GM06990 (cell line): ENCODE data around the gene LFNG.

ENCODE experiments used
- DNase-seq: peaks from one replicate; pipeline ENCODE4 v3.0.0-alpha.2; 2011; ENCODE audit not compliant: insufficient read length; ENCODE audit errors: extremely low read depth
- H3K27me3 ChIP-seq: replicated peaks from 2 replicates; pipeline ENCODE4 v1.6.0; 2011; ENCODE audit warnings: low read length; ENCODE audit not compliant: control insufficient read depth, insufficient read depth
- H3K36me3 ChIP-seq: 2 replicates; pipeline ENCODE4 v1.5.1; 2011; ENCODE audit warnings: low read length; ENCODE audit not compliant: control insufficient read depth, insufficient read depth
- H3K4me3 ChIP-seq: replicated peaks from 2 replicates; pipeline ENCODE4 v1.5.1; 2011; ENCODE audit warnings: low read depth, mild to moderate bottlenecking, control low read depth, low read length
- TF ChIP-seq, protein P1 (sequence below): IDR thresholded peaks from 2 replicates; pipeline ENCODE4 v1.5.1; 2011; ENCODE audit warnings: low read length, control low read depth, mild to moderate bottlenecking, inconsistent platforms; ENCODE audit not compliant: insufficient read depth, poor library complexity, severe bottlenecking

The LFNG gene

DNA sequence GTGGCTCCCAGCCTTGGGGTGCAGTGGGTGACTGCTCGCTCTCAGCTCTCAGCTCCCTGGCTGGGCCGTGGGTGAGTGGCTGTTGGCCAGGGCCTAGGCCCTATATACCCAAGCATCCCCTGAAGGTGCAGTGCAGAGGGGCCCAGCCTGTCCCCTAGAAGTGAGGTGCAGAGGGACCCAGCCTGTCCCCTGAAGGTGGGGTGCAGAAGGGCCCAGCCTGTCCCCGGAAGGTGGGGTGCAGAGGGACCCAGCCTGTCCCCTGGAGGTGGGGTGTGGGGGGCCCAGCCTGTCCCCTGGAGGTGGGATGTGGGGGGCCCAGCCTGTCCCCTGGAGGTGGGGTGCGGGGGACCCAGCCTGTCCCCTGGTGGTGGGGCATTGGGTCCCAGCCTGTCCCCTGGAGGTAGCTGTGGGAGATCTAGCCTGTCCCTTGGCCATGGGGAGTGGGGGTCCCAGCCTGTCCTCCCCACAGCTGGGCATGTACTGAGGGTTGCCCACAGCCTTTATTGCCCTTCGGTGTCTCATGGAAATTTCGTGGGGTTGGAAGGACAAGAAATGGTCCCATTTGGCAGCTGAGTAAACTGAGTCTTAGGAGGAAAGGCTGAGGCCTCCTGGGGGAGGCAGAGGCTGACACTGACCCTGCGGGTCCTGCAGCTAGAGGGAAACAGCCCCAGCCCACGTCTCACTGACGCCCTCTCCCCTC, 17.5 kb upstream of the LFNG start:
- Histone ChIP-seq H3K4me3 (no peak overlapping the region), H3K36me3 (no peaks in the 10 kb centered on the region), H3K27me3 (no peaks in the 10 kb centered on the region; the same call in 1 of the 2 replicates)
- TF ChIP-seq, protein P1, sequence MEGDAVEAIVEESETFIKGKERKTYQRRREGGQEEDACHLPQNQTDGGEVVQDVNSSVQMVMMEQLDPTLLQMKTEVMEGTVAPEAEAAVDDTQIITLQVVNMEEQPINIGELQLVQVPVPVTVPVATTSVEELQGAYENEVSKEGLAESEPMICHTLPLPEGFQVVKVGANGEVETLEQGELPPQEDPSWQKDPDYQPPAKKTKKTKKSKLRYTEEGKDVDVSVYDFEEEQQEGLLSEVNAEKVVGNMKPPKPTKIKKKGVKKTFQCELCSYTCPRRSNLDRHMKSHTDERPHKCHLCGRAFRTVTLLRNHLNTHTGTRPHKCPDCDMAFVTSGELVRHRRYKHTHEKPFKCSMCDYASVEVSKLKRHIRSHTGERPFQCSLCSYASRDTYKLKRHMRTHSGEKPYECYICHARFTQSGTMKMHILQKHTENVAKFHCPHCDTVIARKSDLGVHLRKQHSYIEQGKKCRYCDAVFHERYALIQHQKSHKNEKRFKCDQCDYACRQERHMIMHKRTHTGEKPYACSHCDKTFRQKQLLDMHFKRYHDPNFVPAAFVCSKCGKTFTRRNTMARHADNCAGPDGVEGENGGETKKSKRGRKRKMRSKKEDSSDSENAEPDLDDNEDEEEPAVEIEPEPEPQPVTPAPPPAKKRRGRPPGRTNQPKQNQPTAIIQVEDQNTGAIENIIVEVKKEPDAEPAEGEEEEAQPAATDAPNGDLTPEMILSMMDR = no peak
- DNase-seq = no peak

DNA sequence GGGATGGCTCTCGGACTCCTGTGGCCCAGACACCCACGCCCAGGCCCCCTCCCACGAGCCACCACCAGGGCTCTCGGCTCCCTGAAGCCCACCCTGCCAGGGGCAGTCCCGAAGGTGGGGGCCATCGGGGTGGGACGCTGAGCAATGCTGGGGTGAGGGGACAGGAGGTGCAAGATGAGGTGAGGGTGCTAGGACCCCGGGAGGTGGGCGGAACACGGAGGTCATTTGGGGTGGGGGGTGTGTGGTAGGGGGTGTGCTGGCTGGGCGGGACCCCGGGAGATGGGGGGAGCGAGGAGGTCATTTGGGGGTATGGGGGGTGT, 17.0 kb upstream of the LFNG start:
- TF ChIP-seq, protein P1 = no peak
- H3K27me3 ChIP-seq = no peaks in the 10 kb centered on the region; the same call in 1 of the 2 replicates
- DNase-seq = no peak

DNA sequence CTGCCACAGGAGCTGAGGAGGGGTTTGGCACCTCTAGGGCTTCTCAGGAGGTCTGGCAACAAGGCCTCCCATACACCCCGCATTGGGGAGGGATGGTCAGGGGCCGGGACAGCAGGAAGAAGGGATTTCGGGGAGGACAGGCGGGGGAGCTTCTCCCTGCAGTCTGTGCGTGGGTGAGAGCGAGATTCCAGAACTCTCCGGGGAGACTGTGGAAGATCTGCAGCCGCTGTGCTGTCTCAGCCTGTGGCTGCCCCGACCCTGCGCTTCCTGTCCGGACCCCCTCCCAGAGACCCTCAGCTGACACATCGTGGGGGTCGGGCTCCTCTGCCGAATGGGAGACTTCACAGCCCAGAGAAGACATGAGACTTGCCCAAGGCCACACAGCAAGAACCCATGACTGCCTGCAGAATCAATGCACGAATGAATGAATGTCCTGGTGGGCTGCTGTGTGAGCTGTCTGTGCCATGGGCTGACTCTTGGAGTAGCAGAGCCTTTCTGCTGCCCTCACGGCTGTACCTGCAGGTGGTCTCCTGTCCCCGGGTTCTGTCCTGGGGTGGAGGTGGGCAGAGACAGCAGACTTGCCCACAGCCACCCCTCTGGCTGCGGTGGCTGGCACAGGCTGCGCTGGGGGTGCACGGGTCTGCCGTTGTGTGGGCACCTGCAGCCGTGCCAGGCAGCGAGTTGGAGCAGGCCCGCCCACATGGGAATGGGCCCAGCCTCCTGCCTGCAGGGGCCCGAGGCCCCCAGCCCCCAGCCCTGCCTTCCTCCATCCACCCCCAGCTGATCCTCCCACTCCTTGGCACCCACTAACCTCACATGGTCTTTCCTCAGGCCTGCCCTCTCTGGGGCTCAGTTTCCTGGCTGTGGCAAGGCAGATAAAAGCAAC, 16.3 kb upstream of the LFNG start:
- TF ChIP-seq, protein P1 = no peak
- DNase-seq = no peak
- H3K4me3 ChIP-seq = no peak overlapping the region
- no peaks in the 10 kb centered on the region; the same call in 1 of the 2 replicates for H3K27me3 ChIP-seq
- H3K36me3 ChIP-seq = no peaks in the 10 kb centered on the region

More for the DNA sequence above, 17.0 kb upstream of the LFNG start:
- Histone ChIP-seq H3K36me3 (no peaks in the 10 kb centered on the region), H3K4me3 (no peak overlapping the region)

DNA sequence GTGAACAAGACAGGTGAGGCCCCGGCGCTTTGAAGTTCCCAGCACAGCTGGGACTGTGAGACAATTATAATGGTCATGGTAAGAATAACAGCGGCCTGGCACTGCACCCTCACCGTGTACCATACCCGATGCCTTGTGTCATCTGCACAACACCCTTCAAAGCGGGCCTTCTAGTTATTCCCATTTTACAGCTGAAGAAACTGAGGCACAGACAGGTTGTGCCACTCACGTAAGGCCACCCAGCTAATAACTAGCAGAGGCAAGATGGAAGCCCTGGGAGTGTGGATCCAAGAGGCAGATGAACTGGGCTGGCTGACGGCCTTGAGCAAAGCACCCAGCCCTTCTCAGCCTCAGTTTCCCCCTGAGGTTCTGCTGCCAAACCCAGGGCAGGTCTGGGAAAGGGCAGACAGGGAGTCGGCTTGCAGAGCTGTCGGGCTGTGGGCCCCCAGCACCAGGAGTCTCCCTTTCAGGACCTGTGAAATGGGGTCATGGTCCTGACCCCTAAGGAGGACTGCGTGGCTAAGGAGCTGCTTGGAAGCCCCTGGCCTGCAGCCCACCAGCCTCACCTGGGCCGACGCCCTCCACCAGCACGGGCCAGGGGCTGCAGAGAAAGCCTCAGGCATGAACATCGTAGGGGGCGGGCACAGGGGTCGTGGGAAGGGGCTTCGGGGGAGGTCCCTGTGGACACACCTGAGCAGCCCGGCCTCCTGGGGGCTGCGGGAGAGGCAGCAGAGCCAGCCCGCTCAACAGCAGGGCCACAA, 15.3 kb upstream of the LFNG start:
- Histone ChIP-seq H3K4me3 (no peak overlapping the region), H3K27me3 (no peaks in the 10 kb centered on the region; the same call in 1 of the 2 replicates), H3K36me3 (no peaks in the 10 kb centered on the region)
- TF ChIP-seq, protein P1 = no peak
- DNase-seq = no peak

DNA sequence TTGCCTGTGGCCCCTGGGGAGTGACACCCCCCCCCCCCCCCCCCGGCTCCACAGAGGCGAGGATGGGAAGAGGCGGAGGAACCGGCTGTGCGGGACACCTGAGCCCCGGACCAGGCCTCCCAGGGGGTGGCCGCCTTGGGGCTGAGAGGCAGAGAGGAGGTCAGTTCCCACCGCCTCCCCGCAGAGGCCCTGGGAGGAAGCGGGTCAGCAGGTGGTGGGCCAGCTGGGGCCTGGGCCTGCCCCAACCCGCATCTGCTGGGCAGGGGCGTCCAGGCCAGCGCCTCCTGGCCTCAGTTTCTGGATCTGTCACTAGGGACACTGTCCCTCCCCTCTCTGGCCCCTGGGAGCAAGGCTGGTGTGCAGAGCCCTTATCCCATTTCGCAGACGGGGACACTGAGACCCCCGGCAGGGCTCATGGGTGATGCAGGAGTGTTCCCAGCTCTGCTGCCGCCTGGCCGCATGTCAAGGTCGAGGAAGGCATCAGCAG, 14.6 kb upstream of the LFNG start:
- no peaks in the 10 kb centered on the region for H3K36me3 ChIP-seq
- DNase-seq = no peak
- TF ChIP-seq, protein P1 = no peak
- no peaks in the 10 kb centered on the region; the same call in 1 of the 2 replicates for H3K27me3 ChIP-seq
- H3K4me3 ChIP-seq = no peak overlapping the region
